HepG2 (cell line): ENCODE data around the gene TEF. TPM values are rescaled to one million over a fixed set of nuclear protein-coding genes. Genes with fewer than 3 reads are reported as not detected.
A peak's percentile ranks its signal among the peaks of the same experiment; 100 is the strongest.

Source experiments
- HNF4G ChIP-seq, 2 experiments: sonication (generic) in 1 of 2; formaldehyde crosslinking in 1 of 2; IDR thresholded peaks; 2 replicates each; pipeline versions ENCODE4 v1.4.0 to v1.6.1; 2011 to 2020; ENCODE audit warnings: borderline replicate concordance in 2 of 2, low read depth in 2 of 2, mild to moderate bottlenecking in 2 of 2, low read length in 1 of 2, missing genetic modification reagents in 1 of 2, moderate library complexity in 1 of 2
- KAT2B ChIP-seq: fragments of 150-350 bp; IDR thresholded peaks from 2 replicates; pipeline ENCODE4 v1.6.1; 2014; ENCODE audit warnings: low read depth, low read length, borderline replicate concordance
- KDM5A ChIP-seq: fragments of 200-600 bp; sonication (generic); IDR thresholded peaks from 2 replicates; pipeline ENCODE4 v1.7.0; 2018; ENCODE audit warnings: antibody characterized with exemption, mild to moderate bottlenecking, low read length, borderline replicate concordance
- KDM5B ChIP-seq: sonication (generic); formaldehyde crosslinking; IDR thresholded peaks from 2 replicates; pipeline ENCODE4 v1.4.0; 2020; ENCODE audit warnings: missing genetic modification reagents, mild to moderate bottlenecking, borderline replicate concordance
- KLF15 ChIP-seq: sonication (generic); formaldehyde crosslinking; IDR thresholded peaks from 2 replicates; pipeline ENCODE4 v1.8.1; 2023; ENCODE audit warnings: borderline replicate concordance, mild to moderate bottlenecking, inconsistent platforms, missing genetic modification reagents, mixed read lengths
- MIER3 ChIP-seq: IDR thresholded peaks from 2 replicates; pipeline ENCODE4 v1.6.1; 2016; ENCODE audit warnings: missing compliant biosample characterization, borderline replicate concordance
- SP1 ChIP-seq, 2 experiments: fragments of 450-650 bp in 1 of 2; sonication (generic) in 1 of 2; formaldehyde crosslinking in 1 of 2; IDR thresholded peaks; 2 replicates each; pipeline versions ENCODE4 v1.4.0 to v1.6.1; 2016 to 2020; ENCODE audit warnings: missing genetic modification reagents in 1 of 2
- TRIM24 ChIP-seq: sonication (generic); formaldehyde crosslinking; IDR thresholded peaks from 2 replicates; pipeline ENCODE4 v1.8.0; 2022; ENCODE audit warnings: mild to moderate bottlenecking, missing genetic modification reagents
- ZBTB26 ChIP-seq: IDR thresholded peaks from 2 replicates; pipeline ENCODE4 v1.6.1; 2016; ENCODE audit warnings: missing compliant biosample characterization, missing genetic modification reagents, borderline replicate concordance
- ZC3H4 ChIP-seq: sonication (generic); formaldehyde crosslinking; IDR thresholded peaks from 2 replicates; pipeline ENCODE4 v1.4.0; 2020; ENCODE audit warnings: missing genetic modification reagents, borderline replicate concordance
- ZMYM4 ChIP-seq: sonication (generic); formaldehyde crosslinking; IDR thresholded peaks from 2 replicates; pipeline ENCODE4 v1.8.1; 2023; ENCODE audit warnings: mild to moderate bottlenecking, missing genetic modification reagents
- ZNF337 ChIP-seq: sonication (generic); formaldehyde crosslinking; IDR thresholded peaks from 2 replicates; pipeline ENCODE4 v1.5.1; 2020; ENCODE audit warnings: missing genetic modification reagents, low read depth, mild to moderate bottlenecking, borderline replicate concordance
- ZNF354B ChIP-seq: sonication (generic); formaldehyde crosslinking; IDR thresholded peaks from 2 replicates; pipeline ENCODE4 v1.8.0; 2022; ENCODE audit warnings: mild to moderate bottlenecking, missing genetic modification reagents
- ZNF607 ChIP-seq: sonication (generic); formaldehyde crosslinking; IDR thresholded peaks from 2 replicates; pipeline ENCODE4 v1.5.1; 2020; ENCODE audit warnings: missing genetic modification reagents, mild to moderate bottlenecking, borderline replicate concordance
- polyA plus RNA-seq, 8 experiments: library from polyadenylated mRNA; depleted of rRNA in 3 of 8; stranded (reverse) in 7 of 8; unstranded in 1 of 8; fragments of >200 nt; fragmentation: Illumina TruSeq in 4 of 8; extraction: Trizol in 4 of 8; gene quantifications; 2 replicates each; pipeline versions ENCODE4 v1.2.1 to v1.2.3, GENCODE V29; 2011 to 2016; ENCODE audit warnings: low read depth in 4 of 8, missing spikeins in 1 of 8, mixed read lengths in 1 of 8; ENCODE audit not compliant: insufficient read depth in 1 of 8
- total RNA-seq, 5 experiments: library from RNA; depleted of rRNA; stranded (reverse); fragments of >200 nt; fragmentation: Illumina TruSeq; extraction: Trizol; gene quantifications; 2 replicates each; pipeline ENCODE4 v1.2.3, GENCODE V29; 2016; ENCODE audit warnings: low read depth in 1 of 5
- TF ChIP-seq, protein P1 (sequence below), 2 experiments: fragments of 450-650 bp in 1 of 2; sonication (generic) in 1 of 2; formaldehyde crosslinking in 1 of 2; IDR thresholded peaks; 2 replicates each; pipeline versions ENCODE4 v1.6.1 to v1.8.0; 2016 to 2022; ENCODE audit warnings: antibody characterized with exemption in 1 of 2, mild to moderate bottlenecking in 1 of 2, missing genetic modification reagents in 1 of 2
- TF ChIP-seq, protein P2 (sequence below): sonication (generic); formaldehyde crosslinking; IDR thresholded peaks from 2 replicates; pipeline ENCODE4 v1.9.0; 2021; ENCODE audit warnings: missing genetic modification reagents, borderline replicate concordance

TEF gene
- total and polyA plus RNA-seq, 2 of the 13 experiments (the other 11 are each of a cell fraction or from before 2014, with no cell fraction given): 7.6 to 11.2 TPM

- TF ChIP-seq, protein P1, sequence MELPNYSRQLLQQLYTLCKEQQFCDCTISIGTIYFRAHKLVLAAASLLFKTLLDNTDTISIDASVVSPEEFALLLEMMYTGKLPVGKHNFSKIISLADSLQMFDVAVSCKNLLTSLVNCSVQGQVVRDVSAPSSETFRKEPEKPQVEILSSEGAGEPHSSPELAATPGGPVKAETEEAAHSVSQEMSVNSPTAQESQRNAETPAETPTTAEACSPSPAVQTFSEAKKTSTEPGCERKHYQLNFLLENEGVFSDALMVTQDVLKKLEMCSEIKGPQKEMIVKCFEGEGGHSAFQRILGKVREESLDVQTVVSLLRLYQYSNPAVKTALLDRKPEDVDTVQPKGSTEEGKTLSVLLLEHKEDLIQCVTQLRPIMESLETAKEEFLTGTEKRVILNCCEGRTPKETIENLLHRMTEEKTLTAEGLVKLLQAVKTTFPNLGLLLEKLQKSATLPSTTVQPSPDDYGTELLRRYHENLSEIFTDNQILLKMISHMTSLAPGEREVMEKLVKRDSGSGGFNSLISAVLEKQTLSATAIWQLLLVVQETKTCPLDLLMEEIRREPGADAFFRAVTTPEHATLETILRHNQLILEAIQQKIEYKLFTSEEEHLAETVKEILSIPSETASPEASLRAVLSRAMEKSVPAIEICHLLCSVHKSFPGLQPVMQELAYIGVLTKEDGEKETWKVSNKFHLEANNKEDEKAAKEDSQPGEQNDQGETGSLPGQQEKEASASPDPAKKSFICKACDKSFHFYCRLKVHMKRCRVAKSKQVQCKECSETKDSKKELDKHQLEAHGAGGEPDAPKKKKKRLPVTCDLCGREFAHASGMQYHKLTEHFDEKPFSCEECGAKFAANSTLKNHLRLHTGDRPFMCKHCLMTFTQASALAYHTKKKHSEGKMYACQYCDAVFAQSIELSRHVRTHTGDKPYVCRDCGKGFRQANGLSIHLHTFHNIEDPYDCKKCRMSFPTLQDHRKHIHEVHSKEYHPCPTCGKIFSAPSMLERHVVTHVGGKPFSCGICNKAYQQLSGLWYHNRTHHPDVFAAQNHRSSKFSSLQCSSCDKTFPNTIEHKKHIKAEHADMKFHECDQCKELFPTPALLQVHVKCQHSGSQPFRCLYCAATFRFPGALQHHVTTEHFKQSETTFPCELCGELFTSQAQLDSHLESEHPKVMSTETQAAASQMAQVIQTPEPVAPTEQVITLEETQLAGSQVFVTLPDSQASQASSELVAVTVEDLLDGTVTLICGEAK (IDR thresholded peaks at IDR 0.05): no peak
- TF ChIP-seq, protein P1 (CRISPR knock-in tag; IDR thresholded peaks at IDR 0.05): no peak
- peak; percentile 5; the same call in 1 of the 2 replicates for TF ChIP-seq HNF4G (IDR thresholded peaks at IDR 0.05; ENCODE audit: borderline replicate concordance, low read depth, low read length)
- TF ChIP-seq HNF4G (CRISPR knock-in tag; IDR thresholded peaks at IDR 0.05; ENCODE audit: borderline replicate concordance, low read depth): no peak
- peak; percentile 61; the same call in 1 of the 2 replicates for TF ChIP-seq MIER3 (CRISPR knock-in tag)
- no peak for TF ChIP-seq ZNF337 (CRISPR knock-in tag)
- peak; percentile 41; the same call in 1 of the 2 replicates for TF ChIP-seq ZMYM4 (CRISPR knock-in tag)
- peak; percentile 77 for TF ChIP-seq ZBTB26 (CRISPR knock-in tag)
- no peak for TF ChIP-seq ZC3H4 (CRISPR knock-in tag)
- TF ChIP-seq KDM5B (CRISPR knock-in tag): peak; percentile 44; the same call in 1 of the 2 replicates
- TF ChIP-seq SP1 (IDR thresholded peaks at IDR 0.05): no peak
- TF ChIP-seq SP1 (CRISPR knock-in tag; IDR thresholded peaks at IDR 0.05): no peak
- TF ChIP-seq, protein P2, sequence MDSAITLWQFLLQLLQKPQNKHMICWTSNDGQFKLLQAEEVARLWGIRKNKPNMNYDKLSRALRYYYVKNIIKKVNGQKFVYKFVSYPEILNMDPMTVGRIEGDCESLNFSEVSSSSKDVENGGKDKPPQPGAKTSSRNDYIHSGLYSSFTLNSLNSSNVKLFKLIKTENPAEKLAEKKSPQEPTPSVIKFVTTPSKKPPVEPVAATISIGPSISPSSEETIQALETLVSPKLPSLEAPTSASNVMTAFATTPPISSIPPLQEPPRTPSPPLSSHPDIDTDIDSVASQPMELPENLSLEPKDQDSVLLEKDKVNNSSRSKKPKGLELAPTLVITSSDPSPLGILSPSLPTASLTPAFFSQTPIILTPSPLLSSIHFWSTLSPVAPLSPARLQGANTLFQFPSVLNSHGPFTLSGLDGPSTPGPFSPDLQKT (CRISPR knock-in tag): no peak
- no peak for TF ChIP-seq ZNF607
- no peak for TF ChIP-seq ZNF354B (CRISPR knock-in tag)
- no peak for TF ChIP-seq KAT2B
- TF ChIP-seq KLF15 (CRISPR knock-in tag): no peak
- TF ChIP-seq KDM5A: no peak
- TF ChIP-seq TRIM24 (CRISPR knock-in tag): no peak
Observed at GRCh38 chr22:41403532-41404318, 22.0 kb downstream of the TEF start (continued).
